Ishikawa (cell line): Measurements from ENCODE around the gene TLR5.

Experiments
- CEBPB ChIP-seq: IDR thresholded peaks from 2 replicates; pipeline ENCODE4 v1.6.1; 2012
- CREB1 ChIP-seq: IDR thresholded peaks from 2 replicates; pipeline ENCODE4 v1.6.1; 2012; ENCODE audit warnings: low read depth
- EGR1 ChIP-seq: IDR thresholded peaks from 2 replicates; pipeline ENCODE4 v1.6.1; 2012
- EP300 ChIP-seq: IDR thresholded peaks from 2 replicates; pipeline ENCODE4 v1.6.1; 2012; ENCODE audit warnings: borderline replicate concordance
- FOXM1 ChIP-seq: IDR thresholded peaks from 2 replicates; pipeline ENCODE4 v1.6.1; 2012; ENCODE audit warnings: low read depth, borderline replicate concordance
- MAX ChIP-seq: IDR thresholded peaks from 2 replicates; pipeline ENCODE4 v1.6.1; 2012
- NFIC ChIP-seq: IDR thresholded peaks from 2 replicates; pipeline ENCODE4 v1.6.1; 2012
- RAD21 ChIP-seq: IDR thresholded peaks from 2 replicates; pipeline ENCODE4 v1.6.1; 2012; ENCODE audit warnings: low read depth
- REST ChIP-seq: IDR thresholded peaks from 2 replicates; pipeline ENCODE4 v1.6.1; 2012; ENCODE audit warnings: low read depth, mild to moderate bottlenecking
- TAF1 ChIP-seq: IDR thresholded peaks from 2 replicates; pipeline ENCODE4 v1.6.1; 2012; ENCODE audit warnings: low read depth, mild to moderate bottlenecking
- TCF12 ChIP-seq: IDR thresholded peaks from 2 replicates; pipeline ENCODE4 v1.6.1; 2012; ENCODE audit warnings: low read depth
- TEAD4 ChIP-seq: IDR thresholded peaks from 2 replicates; pipeline ENCODE4 v1.6.1; 2012
- USF1 ChIP-seq: IDR thresholded peaks from 2 replicates; pipeline ENCODE4 v1.6.1; 2012
- YY1 ChIP-seq: IDR thresholded peaks from 2 replicates; pipeline ENCODE4 v1.6.1; 2012; ENCODE audit warnings: low read depth
- ZBTB7A ChIP-seq: IDR thresholded peaks from 2 replicates; pipeline ENCODE4 v1.6.1; 2012; ENCODE audit warnings: low read depth

Gene TLR5

GRCh38 chr1:223175032-223175431, 32.0 kb upstream of the TLR5 start:
- no peak for TF ChIP-seq YY1
- no peak for TF ChIP-seq TEAD4
- no peak for TF ChIP-seq CREB1
- no peak for TF ChIP-seq FOXM1
- peak; percentile 56 for TF ChIP-seq RAD21

GRCh38 chr1:223161321-223161720, 18.3 kb upstream of the TLR5 start:
- TF ChIP-seq FOXM1 (no peak), CREB1 (no peak), EGR1 (no peak), TAF1 (no peak), CEBPB (no peak), TCF12 (no peak), USF1 (no peak), ZBTB7A (no peak), NFIC (no peak), TEAD4 (no peak), RAD21 (no peak), EP300 (no peak)

GRCh38 chr1:223156343-223156742, 13.3 kb upstream of the TLR5 start:
- TF ChIP-seq CREB1 (no peak), FOXM1 (no peak), YY1 (no peak), EP300 (no peak), USF1 (no peak), REST (no peak), TEAD4 (no peak), MAX (no peak), RAD21 (no peak), TCF12 (no peak), NFIC (no peak), CEBPB (no peak), TAF1 (no peak), EGR1 (no peak), ZBTB7A (no peak)

GRCh38 chr1:223155153-223155552, 12.1 kb upstream of the TLR5 start:
- TF ChIP-seq TEAD4 (no peak), EGR1 (no peak), YY1 (no peak), FOXM1 (no peak), ZBTB7A (no peak), REST (no peak), CEBPB (no peak), MAX (no peak), NFIC (no peak), CREB1 (no peak), TAF1 (no peak), TCF12 (no peak), RAD21 (no peak), EP300 (no peak), USF1 (no peak)

GRCh38 chr1:223153177-223154119, 10.4 kb upstream of the TLR5 start:
- TF ChIP-seq TCF12 = no peak
- TF ChIP-seq EGR1 = no peak
- no peak for TF ChIP-seq EP300
- TF ChIP-seq REST = peak; percentile 67
- no peak for TF ChIP-seq TAF1
- TF ChIP-seq FOXM1 = no peak
- no peak for TF ChIP-seq USF1
- 0 out of 2 replicates have a peak, but pooled peaks have one; percentile 38 for TF ChIP-seq TEAD4
